Neural cell (in vitro differentiated cells): ENCODE data around the gene FANCL. TPM values are rescaled to one million over a fixed set of nuclear protein-coding genes. Genes with fewer than 3 reads are reported as not detected.

ENCODE experiments used
- H2AFZ ChIP-seq: fragments of 200-600, 300-800 bp; sonication (generic), shearing (Covaris generic); 2 replicates; pipeline ENCODE4 v1.6.0; 2014; ENCODE audit warnings: low read depth, mild to moderate bottlenecking, antibody characterized with exemption, low read length, moderate library complexity
- H3F3A ChIP-seq: fragments of 200-600 bp; shearing (Covaris generic); 2 replicates; pipeline ENCODE4 v1.6.1; 2016; ENCODE audit warnings: mild to moderate bottlenecking, moderate library complexity, mixed read lengths, antibody characterized with exemption, low read length; ENCODE audit not compliant: insufficient read depth, poor library complexity, severe bottlenecking
- H3K27ac ChIP-seq: fragments of 200-600, 300-800 bp; sonication (generic), shearing (Covaris generic); 2 replicates; pipeline ENCODE4 v1.5.1; 2014; ENCODE audit warnings: mild to moderate bottlenecking, low read length, moderate library complexity
- H3K27me3 ChIP-seq: fragments of 300-800, 200-600 bp; sonication (generic), shearing (Covaris generic); 2 replicates; pipeline ENCODE4 v1.6.0; 2014; ENCODE audit warnings: mild to moderate bottlenecking, low read depth, low read length, moderate library complexity; ENCODE audit not compliant: insufficient read depth
- H3K36me3 ChIP-seq: fragments of 300-800, 200-600 bp; sonication (generic), shearing (Covaris generic); 2 replicates; pipeline ENCODE4 v1.5.1; 2014; ENCODE audit warnings: mild to moderate bottlenecking, antibody characterized with exemption, low read length, moderate library complexity; ENCODE audit not compliant: insufficient read depth
- H3K4me2 ChIP-seq: fragments of 300-800, 200-600 bp; sonication (generic), shearing (Covaris generic); 2 replicates; pipeline ENCODE4 v1.6.0; 2014; ENCODE audit warnings: mild to moderate bottlenecking, low read length
- H3K4me3 ChIP-seq: fragments of 300-800, 200-600 bp; sonication (generic), shearing (Covaris generic); 2 replicates; pipeline ENCODE4 v1.5.1; 2014; ENCODE audit warnings: mild to moderate bottlenecking, low read length, moderate library complexity
- H3K79me2 ChIP-seq: fragments of 200-600 bp; shearing (Covaris generic); replicated peaks from 2 replicates; pipeline ENCODE4 v1.6.0; 2014; ENCODE audit warnings: mild to moderate bottlenecking, low read length, moderate library complexity; ENCODE audit not compliant: insufficient read depth
- H3K9ac ChIP-seq: fragments of 300-800, 200-600 bp; sonication (generic), shearing (Covaris generic); 2 replicates; pipeline ENCODE4 v1.6.1; 2016; ENCODE audit warnings: mild to moderate bottlenecking, low read length, mixed read lengths
- H3K9me2 ChIP-seq: fragments of 200-600 bp; shearing (Covaris generic); 2 replicates; pipeline ENCODE4 v1.6.1; 2016; ENCODE audit warnings: mild to moderate bottlenecking, low read length, mixed read lengths; ENCODE audit not compliant: insufficient read depth
- H3K9me3 ChIP-seq: fragments of 200-600, 300-800 bp; sonication (generic), shearing (Covaris generic); 2 replicates; pipeline ENCODE4 v1.6.1; 2016; ENCODE audit warnings: mild to moderate bottlenecking, mixed run types, low read length, moderate library complexity, mixed read lengths
- H4K20me1 ChIP-seq: fragments of 200-600 bp; shearing (Covaris generic); 2 replicates; pipeline ENCODE4 v1.6.1; 2016; ENCODE audit warnings: mild to moderate bottlenecking, mixed run types; ENCODE audit not compliant: insufficient read depth
- CTCF ChIP-seq: fragments of 450-650 bp; IDR thresholded peaks from 2 replicates; pipeline ENCODE4 v1.5.1; 2014; ENCODE audit warnings: antibody characterized with exemption, mild to moderate bottlenecking, moderate library complexity; ENCODE audit not compliant: poor library complexity, severe bottlenecking
- EP300 ChIP-seq: fragments of 450-650 bp; conservative IDR thresholded peaks from 2 replicates; pipeline ENCODE4 v1.6.1; 2014; ENCODE audit warnings: antibody characterized with exemption, mild to moderate bottlenecking, moderate library complexity; ENCODE audit not compliant: poor library complexity, severe bottlenecking
- EZH2 ChIP-seq: fragments of 200-600, 300-800 bp; shearing (Covaris generic), sonication (generic); IDR thresholded peaks from 2 replicates; pipeline ENCODE4 v1.6.1; 2014; ENCODE audit warnings: antibody characterized with exemption, low read length, borderline replicate concordance, mild to moderate bottlenecking; ENCODE audit not compliant: insufficient read depth, poor library complexity, severe bottlenecking
- MXI1 ChIP-seq: fragments of 450-650 bp; conservative IDR thresholded peaks from 2 replicates; pipeline ENCODE4 v1.6.1; 2014; ENCODE audit warnings: antibody characterized with exemption, mild to moderate bottlenecking; ENCODE audit not compliant: poor library complexity, severe bottlenecking
- POLR2AphosphoS5 ChIP-seq: IDR thresholded peaks from 2 replicates; pipeline ENCODE4 v1.6.1; 2012
- RAD21 ChIP-seq: fragments of 450-650 bp; conservative IDR thresholded peaks from 2 replicates; pipeline ENCODE4 v1.6.1; 2014; ENCODE audit warnings: antibody characterized with exemption, mild to moderate bottlenecking, moderate library complexity
- REST ChIP-seq: IDR thresholded peaks from 2 replicates; pipeline ENCODE4 v1.6.1; 2012; ENCODE audit warnings: borderline replicate concordance
- SMC3 ChIP-seq: fragments of 450-650 bp; conservative IDR thresholded peaks from 2 replicates; pipeline ENCODE4 v1.6.1; 2014; ENCODE audit warnings: antibody characterized with exemption, mild to moderate bottlenecking, moderate library complexity; ENCODE audit not compliant: poor library complexity
- TAF1 ChIP-seq: IDR thresholded peaks from 2 replicates; pipeline ENCODE4 v1.6.1; 2012; ENCODE audit warnings: low read depth
- polyA plus RNA-seq: library from polyadenylated mRNA; depleted of rRNA; stranded (reverse); fragments of >200 nt; gene quantifications from 2 replicates; pipeline ENCODE4 v1.2.3, GENCODE V29; 2014

The FANCL gene
- polyA plus RNA-seq, 1 donor from 2014 or later, result 72.8 TPM

GRCh38 chr2:58237741-58238140 is 3.4 kb downstream of the FANCL start:
- Histone ChIP-seq H3K4me3 (no peak overlapping the region), H3K9ac (no peak overlapping the region), H3F3A (no peaks in the 10 kb centered on the region), H4K20me1 (no peaks in the 10 kb centered on the region), H2AFZ (no peak overlapping the region), H3K4me2 (no peak overlapping the region), H3K9me2 (no peaks in the 10 kb centered on the region), H3K79me2 (peaks cover 78% of the 10 kb centered on the region), H3K27me3 (no peaks in the 10 kb centered on the region), H3K27ac (no peak overlapping the region), H3K9me3 (no peaks in the 10 kb centered on the region), H3K36me3 (no peaks in the 10 kb centered on the region)
- no peak for TF ChIP-seq POLR2AphosphoS5
- TF ChIP-seq RAD21, result no peak
- TF ChIP-seq EZH2, result no peak
- TF ChIP-seq TAF1, result no peak
- TF ChIP-seq SMC3, result no peak
- TF ChIP-seq CTCF, result no peak
- no peak for TF ChIP-seq REST
- no peak for TF ChIP-seq MXI1
- no peak for TF ChIP-seq EP300

GRCh38 chr2:58235984-58236383 is 5.1 kb downstream of the FANCL start:
- TF ChIP-seq CTCF (no peak), POLR2AphosphoS5 (no peak), REST (no peak), EZH2 (no peak), EP300 (no peak), TAF1 (no peak), RAD21 (no peak), SMC3 (no peak), MXI1 (no peak)
- Histone ChIP-seq H3F3A (no peaks in the 10 kb centered on the region), H3K27me3 (no peaks in the 10 kb centered on the region), H3K9me3 (no peaks in the 10 kb centered on the region), H3K36me3 (no peaks in the 10 kb centered on the region), H3K4me2 (no peak overlapping the region), H3K9me2 (no peaks in the 10 kb centered on the region), H3K79me2 (peaks cover 86% of the 10 kb centered on the region), H4K20me1 (no peaks in the 10 kb centered on the region), H3K4me3 (no peak overlapping the region), H2AFZ (no peak overlapping the region), H3K9ac (no peak overlapping the region), H3K27ac (no peak overlapping the region)
